Esophagus (tissue), 2 donors: ENCODE measurements around the gene CDH11. TPM values are rescaled to one million over a fixed set of nuclear protein-coding genes. Genes with fewer than 3 reads are reported as not detected.

Experiments
- H3K27ac ChIP-seq, 2 donors: one replicate each; pipeline ENCODE4 v1.5.1; 2013; ENCODE audit warnings: low read depth in 2 of 2, mild to moderate bottlenecking in 2 of 2, inconsistent platforms in 1 of 2, low read length in 1 of 2, moderate library complexity in 1 of 2
- H3K27me3 ChIP-seq, 2 donors: one replicate each; pipeline ENCODE4 v1.6.1; 2013; ENCODE audit warnings: low read length in 2 of 2, control low read depth in 1 of 2, mild to moderate bottlenecking in 1 of 2; ENCODE audit not compliant: insufficient read depth in 2 of 2, control insufficient read depth in 1 of 2
- H3K36me3 ChIP-seq, 2 donors: one replicate each; pipeline ENCODE4 v1.6.1; 2013; ENCODE audit warnings: low read length in 1 of 2; ENCODE audit not compliant: control insufficient read depth in 2 of 2, insufficient read depth in 2 of 2
- H3K4me1 ChIP-seq, 2 donors: one replicate each; pipeline ENCODE4 v1.6.1; 2013; ENCODE audit warnings: low read length in 1 of 2; ENCODE audit not compliant: control insufficient read depth in 2 of 2, insufficient read depth in 2 of 2
- H3K4me3 ChIP-seq, 2 donors: one replicate each; pipeline ENCODE4 v1.5.1; 2013; ENCODE audit warnings: low read length in 2 of 2, mild to moderate bottlenecking in 2 of 2, low read depth in 1 of 2, moderate library complexity in 1 of 2
- H3K9me3 ChIP-seq, 2 donors: one replicate each; pipeline ENCODE4 v1.6.1; 2013; ENCODE audit warnings: mild to moderate bottlenecking in 2 of 2, low read depth in 1 of 2, low read length in 1 of 2, moderate library complexity in 1 of 2; ENCODE audit not compliant: control insufficient read depth in 2 of 2, insufficient read depth in 1 of 2
- WGBS, 2 donors: extraction: QIAGEN DNeasy Blood & Tissue Kit; methylation state at CpG; one replicate each; pipeline ENCODE4 v1.1.7; 2013; 5-methylcytosine and 5-hydroxymethylcytosine counted together
- polyA plus RNA-seq, 2 donors: library from polyadenylated mRNA; stranded (reverse); fragments of 200-250 nt; gene quantifications; one replicate each; pipeline ENCODE4 v1.2.3, GENCODE V29; 2013
- donor health status: healthy with polysubstance abuse.
- donor health status: Bipolar disorder and iron deficiency.

The CDH11 gene
- polyA plus RNA-seq, 2 donors: 0.28 to 0.91 TPM

DNA sequence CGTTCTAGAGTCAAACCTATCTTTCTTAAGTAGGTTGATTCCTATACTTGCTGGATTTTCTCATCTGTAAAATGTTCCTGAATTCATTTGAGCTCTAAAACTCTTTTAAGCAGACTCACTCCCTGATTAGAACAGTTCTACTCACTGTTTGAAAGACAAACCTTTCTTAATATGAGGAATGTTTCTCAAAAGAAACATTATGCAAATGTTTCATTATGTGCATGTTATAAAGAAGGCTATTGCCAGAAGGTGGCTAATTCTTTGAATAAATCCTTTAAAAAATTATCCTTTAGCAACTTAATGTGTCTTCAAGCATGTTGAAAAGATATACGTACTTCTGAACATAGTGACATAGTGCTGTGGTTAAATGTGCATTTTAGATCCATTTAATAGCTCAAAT, 124.1 kb downstream of the CDH11 start:
- Histone ChIP-seq H3K9me3 (no peaks in the 10 kb centered on the region), H3K27me3 (no peaks in the 10 kb centered on the region), H3K4me1 (no peaks in the 10 kb centered on the region), H3K36me3 (no peaks in the 10 kb centered on the region), H3K4me3 (no peak overlapping the region), H3K27ac (no peak overlapping the region)
- WGBS, 2 donors: 79 to 86% methylated on average over 2 of the region's 2 CpGs

DNA sequence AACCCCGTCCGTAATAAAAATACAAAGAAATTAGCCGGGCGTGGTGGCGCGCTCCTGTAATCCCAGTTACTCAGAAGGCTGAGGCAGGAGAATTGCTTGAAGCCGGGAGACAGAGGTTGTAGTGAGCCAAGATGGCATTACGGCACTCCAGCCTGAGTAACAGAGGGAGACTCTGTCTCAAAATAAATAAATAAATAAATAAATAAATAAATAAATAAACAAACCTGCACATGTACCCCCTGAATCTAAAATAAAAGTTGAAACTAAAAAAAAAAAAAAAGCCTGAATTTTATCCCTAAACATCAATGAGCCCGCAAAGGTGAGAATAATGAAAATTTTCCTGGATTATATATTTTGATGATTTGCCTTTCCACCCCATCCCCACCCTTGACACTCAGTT, 124.7 kb downstream of the CDH11 start:
- H3K9me3 ChIP-seq: no peaks in the 10 kb centered on the region
- no peak overlapping the region for H3K4me3 ChIP-seq
- H3K27ac ChIP-seq: no peak overlapping the region
- H3K36me3 ChIP-seq: no peaks in the 10 kb centered on the region
- 91 to 94% methylated on average over 9 of the region's 9 CpGs for WGBS, 2 donors
- H3K4me1 ChIP-seq: no peaks in the 10 kb centered on the region
- no peaks in the 10 kb centered on the region for H3K27me3 ChIP-seq

DNA sequence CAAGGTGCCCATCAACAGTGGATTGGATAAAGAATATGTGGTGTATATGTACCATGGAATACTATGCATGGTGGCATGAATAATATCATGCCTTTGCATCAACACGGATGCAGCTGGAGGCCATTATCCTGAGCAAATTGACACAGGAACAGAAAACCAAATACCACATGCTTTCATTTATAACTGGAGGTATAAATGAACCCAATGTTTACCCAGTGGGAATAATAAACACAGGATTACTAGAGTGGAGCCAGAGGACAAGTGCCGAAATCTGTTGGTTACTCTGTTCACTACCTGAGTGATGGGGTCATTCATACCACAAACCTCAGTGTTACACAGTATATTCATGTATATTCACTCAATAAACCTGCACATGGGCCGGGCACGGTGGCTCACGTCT, 125.2 kb downstream of the CDH11 start:
- WGBS, 2 donors: 76 to 83% methylated on average over 5 of the region's 5 CpGs
- Histone ChIP-seq H3K27me3 (no peaks in the 10 kb centered on the region), H3K4me1 (no peaks in the 10 kb centered on the region), H3K27ac (no peak overlapping the region), H3K9me3 (no peaks in the 10 kb centered on the region), H3K4me3 (no peak overlapping the region), H3K36me3 (no peaks in the 10 kb centered on the region)

DNA sequence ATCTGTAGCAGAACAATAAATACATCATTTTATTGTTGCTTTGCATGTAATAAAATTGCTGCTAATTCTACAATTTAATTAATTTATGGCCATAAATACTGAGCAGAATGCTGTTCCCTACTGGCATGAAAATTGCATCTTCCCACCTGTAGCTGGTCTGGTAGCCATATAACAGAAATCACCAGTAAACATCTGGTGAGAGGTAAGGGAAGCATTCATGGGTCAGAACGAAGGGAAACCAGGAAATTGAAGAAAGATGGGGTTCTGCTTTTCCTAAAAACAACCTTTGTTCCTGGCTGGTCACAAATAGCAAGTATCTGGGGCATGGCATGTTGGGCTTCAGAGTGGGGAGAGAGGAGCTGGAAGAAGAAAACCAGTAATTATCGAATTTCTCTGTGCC, 128.4 kb downstream of the CDH11 start:
- 41 to 46% methylated on average over 2 of the region's 2 CpGs for WGBS, 2 donors
- H3K4me1 ChIP-seq: no peaks in the 10 kb centered on the region
- no peak overlapping the region for H3K4me3 ChIP-seq
- no peak overlapping the region for H3K27ac ChIP-seq
- no peaks in the 10 kb centered on the region for H3K36me3 ChIP-seq
- no peaks in the 10 kb centered on the region for H3K9me3 ChIP-seq
- no peaks in the 10 kb centered on the region for H3K27me3 ChIP-seq

DNA sequence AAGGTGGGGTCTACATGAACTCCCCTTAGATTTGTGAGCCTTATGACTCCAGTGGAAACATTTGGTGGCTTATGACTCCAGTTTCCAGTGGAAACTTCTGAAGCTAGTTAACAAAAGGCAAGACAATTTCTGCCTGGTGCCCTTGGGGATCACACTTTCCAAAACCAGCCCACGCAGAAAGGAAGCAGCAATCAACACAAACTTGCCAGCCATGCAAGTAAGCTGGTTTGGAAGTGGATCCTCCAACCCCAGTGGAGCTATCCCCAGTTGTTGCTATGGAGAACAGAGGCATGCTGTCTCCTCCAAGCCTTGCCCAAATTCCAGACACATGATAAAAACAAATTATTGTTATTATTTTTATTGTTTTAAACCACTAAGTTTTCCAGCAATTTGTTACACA, 130.9 kb downstream of the CDH11 start:
- no peak overlapping the region for H3K4me3 ChIP-seq
- H3K9me3 ChIP-seq: no peaks in the 10 kb centered on the region
- H3K36me3 ChIP-seq: no peaks in the 10 kb centered on the region
- 80 to 86% methylated on average over 1 of the region's 1 CpG for WGBS, 2 donors
- H3K27ac ChIP-seq: no peak overlapping the region
- H3K27me3 ChIP-seq: no peaks in the 10 kb centered on the region
- no peaks in the 10 kb centered on the region for H3K4me1 ChIP-seq

DNA sequence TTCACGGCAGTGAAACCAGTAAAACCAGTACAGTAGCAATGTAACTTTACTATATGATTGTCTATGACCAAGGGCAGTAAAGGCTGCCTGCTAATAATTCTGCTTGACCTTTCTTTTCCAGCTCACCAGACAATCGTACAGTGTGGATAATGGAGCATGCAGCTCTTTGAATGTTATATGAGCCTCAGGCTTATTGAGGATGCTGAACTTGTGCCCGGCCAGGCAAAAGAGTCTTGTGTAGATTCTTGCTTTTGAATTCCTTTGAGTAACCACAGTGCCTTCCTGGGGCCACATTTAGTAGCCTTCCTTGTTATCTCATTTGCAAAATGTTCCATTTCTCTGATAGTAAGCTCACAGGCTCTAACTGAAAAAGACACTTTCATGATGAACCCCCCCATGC, 131.8 kb downstream of the CDH11 start:
- H3K27me3 ChIP-seq: no peaks in the 10 kb centered on the region
- no peak overlapping the region for H3K27ac ChIP-seq
- H3K36me3 ChIP-seq: no peaks in the 10 kb centered on the region
- 59 to 61% methylated on average over 3 of the region's 3 CpGs for WGBS, 2 donors
- H3K4me1 ChIP-seq: no peaks in the 10 kb centered on the region
- H3K4me3 ChIP-seq: no peak overlapping the region
- no peaks in the 10 kb centered on the region for H3K9me3 ChIP-seq

DNA sequence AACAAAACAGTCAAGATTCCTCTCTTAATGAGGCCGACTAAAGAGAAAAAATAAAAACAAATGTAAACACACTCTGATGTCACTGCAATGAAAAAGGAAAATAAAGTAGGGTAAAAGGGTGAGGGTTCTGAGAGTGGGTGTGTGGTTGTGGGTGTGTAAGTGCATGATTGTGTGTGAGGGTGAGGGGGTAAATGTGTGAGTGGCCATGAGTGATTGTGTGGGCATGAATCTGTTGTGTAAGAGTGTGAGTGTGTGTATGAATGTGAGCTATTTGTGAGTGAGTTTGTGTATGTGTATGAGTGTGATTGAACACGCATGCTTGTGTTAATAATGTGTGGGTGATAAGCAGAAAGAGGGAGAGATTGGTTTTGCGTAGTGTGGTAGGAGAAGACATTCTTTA, 132.8 kb downstream of the CDH11 start:
- 78 to 85% methylated on average over 3 of the region's 3 CpGs for WGBS, 2 donors
- H3K4me1 ChIP-seq: no peaks in the 10 kb centered on the region
- H3K4me3 ChIP-seq: no peak overlapping the region
- H3K36me3 ChIP-seq: no peaks in the 10 kb centered on the region
- H3K27ac ChIP-seq: no peak overlapping the region
- H3K27me3 ChIP-seq: no peaks in the 10 kb centered on the region
- H3K9me3 ChIP-seq: no peaks in the 10 kb centered on the region

DNA sequence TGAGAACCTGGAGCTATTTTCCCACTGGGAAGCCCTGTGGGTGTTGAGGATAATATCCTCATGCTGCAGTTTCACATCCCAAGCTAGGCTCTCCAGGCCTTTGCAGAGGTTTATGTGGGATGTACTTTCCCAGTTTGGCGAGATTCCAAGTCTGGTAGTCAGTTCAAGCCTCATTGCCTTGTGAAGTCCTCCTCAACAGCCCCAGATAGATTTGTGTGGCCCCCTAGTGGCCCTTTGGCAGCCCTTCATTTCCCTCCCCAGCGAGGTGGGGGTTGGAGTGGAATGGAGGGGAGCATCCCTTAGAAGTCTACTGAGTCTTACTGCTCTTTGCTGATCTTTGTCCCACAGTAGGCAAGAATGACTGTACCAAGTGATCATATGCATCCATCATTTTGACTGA, 137.9 kb downstream of the CDH11 start:
- no peaks in the 10 kb centered on the region for H3K36me3 ChIP-seq
- H3K27ac ChIP-seq: no peak overlapping the region
- H3K4me3 ChIP-seq: no peak overlapping the region
- 19 to 35% methylated on average over 2 of the region's 2 CpGs for WGBS, 2 donors
- no peaks in the 10 kb centered on the region for H3K4me1 ChIP-seq
- no peaks in the 10 kb centered on the region for H3K9me3 ChIP-seq
- H3K27me3 ChIP-seq: no peaks in the 10 kb centered on the region

DNA sequence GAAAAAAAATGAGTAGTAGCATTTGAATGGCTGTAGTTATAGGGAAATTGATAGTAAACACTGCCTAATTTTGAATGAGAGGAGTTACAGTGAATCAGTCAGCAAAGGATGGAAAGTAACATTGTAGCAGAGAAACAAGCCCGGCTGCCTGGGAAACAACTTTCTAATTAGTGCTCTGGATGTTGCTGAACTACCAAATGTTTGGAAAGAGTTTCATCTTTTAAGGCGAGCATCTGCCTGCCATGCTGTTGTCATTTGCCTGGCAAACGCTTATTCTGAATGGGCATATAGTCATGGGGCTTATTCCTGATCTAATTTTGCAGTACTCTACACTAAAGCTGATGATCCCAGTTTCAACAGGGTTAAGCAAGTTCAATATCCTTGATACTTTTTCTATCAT, 138.6 kb downstream of the CDH11 start:
- WGBS, 2 donors: 76 to 82% methylated on average over 3 of the region's 3 CpGs

DNA sequence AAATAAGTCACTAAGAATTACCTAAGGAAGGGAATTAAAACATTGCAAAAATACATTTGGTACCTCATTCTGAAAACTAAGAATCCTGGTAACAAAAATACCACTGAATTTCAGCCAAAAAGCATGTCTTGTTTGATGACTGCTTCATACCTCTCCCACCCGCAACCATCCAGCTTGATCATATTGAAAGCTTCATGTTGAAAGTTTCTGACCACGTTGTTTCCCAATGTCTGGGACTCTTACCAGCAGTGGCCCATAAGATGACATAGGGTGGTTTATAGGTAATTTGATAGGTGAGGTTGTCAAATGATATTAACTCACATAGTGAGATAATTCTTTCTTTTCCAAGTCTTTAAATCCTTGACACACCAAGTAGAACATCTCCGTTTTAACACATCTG, 139.3 kb downstream of the CDH11 start:
- H3K4me3 ChIP-seq: no peak overlapping the region
- 91 to 93% methylated on average over 3 of the region's 3 CpGs for WGBS, 2 donors
- H3K36me3 ChIP-seq: no peaks in the 10 kb centered on the region
- H3K4me1 ChIP-seq: no peaks in the 10 kb centered on the region
- no peaks in the 10 kb centered on the region for H3K9me3 ChIP-seq
- H3K27ac ChIP-seq: no peak overlapping the region
- no peaks in the 10 kb centered on the region for H3K27me3 ChIP-seq

More for the DNA sequence above, 138.6 kb downstream of the CDH11 start:
- Histone ChIP-seq H3K9me3 (no peaks in the 10 kb centered on the region), H3K4me3 (no peak overlapping the region), H3K4me1 (no peaks in the 10 kb centered on the region), H3K27ac (no peak overlapping the region), H3K27me3 (no peaks in the 10 kb centered on the region), H3K36me3 (no peaks in the 10 kb centered on the region)
